COLO668 (cell line): ENCODE measurements around the gene MRGPRF.
A peak's percentile ranks its signal among the peaks of the same experiment; 100 is the strongest.

Experiments used
- DNase-seq: peaks from one replicate; lab custom pipeline; 2025; ENCODE audit not compliant: unreplicated experiment; lab: John Stamatoyannopoulos, UW

The MRGPRF gene

DNA sequence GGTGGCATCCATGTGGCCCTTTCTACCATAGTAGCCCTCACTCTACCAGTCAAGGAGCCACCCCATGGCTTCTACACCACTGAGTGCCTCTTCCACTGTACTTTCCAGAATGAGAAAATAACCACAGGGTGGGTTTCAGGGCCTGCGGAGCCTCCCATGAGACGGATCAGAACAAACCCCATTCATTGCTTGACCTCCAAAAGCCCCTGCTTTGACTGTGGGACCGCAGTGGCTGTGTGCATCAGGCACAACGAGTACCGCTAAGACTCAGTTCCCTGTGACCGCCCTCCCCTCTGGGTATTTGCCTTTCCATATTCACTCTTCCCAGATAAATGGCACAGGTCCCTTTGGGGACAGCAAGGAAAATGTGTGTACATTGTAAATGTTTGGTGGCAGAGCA is 11.5 kb upstream of the MRGPRF start:
- DNase-seq, result no peak

DNA sequence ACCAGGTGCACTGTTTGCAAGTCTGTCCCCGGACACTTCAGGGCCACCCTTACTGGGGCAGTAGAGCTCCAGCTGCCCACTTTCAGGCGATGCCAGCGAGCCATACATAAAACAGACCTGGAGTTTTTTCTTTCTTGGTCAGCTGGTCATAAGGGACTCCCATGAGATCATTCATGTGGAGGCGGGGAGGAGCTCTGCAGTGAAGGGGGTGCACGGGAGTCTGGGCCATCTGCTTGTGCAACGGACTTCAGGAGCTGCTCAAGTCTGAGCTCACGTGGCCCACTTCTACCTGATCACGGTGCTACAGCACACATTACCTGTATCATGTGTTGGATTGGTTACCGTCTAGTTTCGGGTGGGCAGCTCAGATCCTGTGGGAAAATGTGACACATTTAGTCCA is 9.2 kb upstream of the MRGPRF start:
- DNase-seq, result no peak

DNA sequence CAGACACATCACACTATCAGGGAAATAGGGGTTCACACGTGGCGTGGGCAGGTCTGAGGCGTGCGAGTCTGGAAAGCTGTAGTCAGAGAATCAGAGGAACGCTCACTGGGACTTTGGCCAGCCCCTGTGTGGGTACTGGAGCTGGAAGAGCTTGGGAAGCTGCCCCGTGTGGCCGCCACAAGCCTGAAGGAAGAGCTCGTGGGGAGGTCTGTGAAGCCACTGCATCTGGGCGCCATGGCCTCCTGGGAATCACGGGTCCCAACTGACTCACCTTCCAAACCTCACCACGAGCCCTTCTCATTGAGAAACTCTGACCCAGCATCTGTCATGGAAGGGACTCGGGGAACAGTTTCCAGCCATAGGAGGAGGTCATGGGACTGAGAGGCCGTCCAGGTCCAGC is 5.9 kb upstream of the MRGPRF start:
- no peak for DNase-seq

DNA sequence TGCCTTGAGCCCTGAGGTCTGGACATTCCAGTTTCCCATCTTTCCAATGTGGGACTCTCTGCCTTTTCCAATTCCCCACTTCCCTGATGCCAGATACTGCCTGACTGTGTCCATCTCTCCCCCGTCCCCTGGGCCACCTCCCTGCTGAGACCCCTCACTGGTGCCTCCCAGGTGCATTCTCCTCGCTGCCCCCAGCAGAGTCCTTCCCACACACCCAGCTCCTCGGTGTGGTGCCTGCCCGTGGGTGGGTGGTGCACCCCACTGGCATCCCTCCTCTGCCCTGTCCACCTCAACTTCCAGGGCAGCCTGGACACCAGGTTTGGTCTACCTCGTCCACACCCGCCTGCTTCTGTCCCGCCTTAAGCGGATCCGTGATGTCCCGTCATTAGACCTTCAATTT is 4.9 kb upstream of the MRGPRF start:
- DNase-seq, result no peak

DNA sequence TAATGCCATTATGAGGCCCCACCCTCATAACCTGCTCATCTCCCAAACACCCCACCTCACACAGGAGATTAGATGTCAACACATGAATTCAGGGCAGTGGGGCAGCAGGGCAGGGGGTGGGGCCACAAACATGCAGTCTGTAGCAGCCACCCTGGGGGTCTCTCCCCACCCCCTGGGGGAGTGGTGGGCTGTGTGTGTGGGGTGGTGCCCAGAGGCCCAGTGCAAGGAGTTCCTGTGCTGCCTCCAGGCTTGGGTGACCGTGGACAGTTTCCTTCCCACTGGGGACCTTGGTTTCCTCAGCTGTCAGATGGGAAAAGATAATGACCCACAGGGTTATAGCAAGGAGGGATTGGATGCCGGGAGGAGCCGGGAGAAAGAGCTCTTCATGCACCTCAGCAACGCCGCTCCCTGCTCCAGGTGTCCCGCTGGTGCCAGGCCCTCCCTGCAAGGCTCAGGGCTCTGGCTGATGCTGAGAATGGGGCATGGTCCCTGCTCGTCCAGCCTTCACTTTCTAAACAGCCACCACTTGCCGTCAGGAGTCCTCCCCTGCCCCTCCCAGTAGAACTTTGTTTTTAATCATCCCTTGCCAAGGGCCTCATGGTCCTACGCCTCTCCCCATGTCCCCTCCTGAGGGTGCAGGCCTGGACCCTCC is 2.0 kb upstream of the MRGPRF start:
- no peak for DNase-seq

DNA sequence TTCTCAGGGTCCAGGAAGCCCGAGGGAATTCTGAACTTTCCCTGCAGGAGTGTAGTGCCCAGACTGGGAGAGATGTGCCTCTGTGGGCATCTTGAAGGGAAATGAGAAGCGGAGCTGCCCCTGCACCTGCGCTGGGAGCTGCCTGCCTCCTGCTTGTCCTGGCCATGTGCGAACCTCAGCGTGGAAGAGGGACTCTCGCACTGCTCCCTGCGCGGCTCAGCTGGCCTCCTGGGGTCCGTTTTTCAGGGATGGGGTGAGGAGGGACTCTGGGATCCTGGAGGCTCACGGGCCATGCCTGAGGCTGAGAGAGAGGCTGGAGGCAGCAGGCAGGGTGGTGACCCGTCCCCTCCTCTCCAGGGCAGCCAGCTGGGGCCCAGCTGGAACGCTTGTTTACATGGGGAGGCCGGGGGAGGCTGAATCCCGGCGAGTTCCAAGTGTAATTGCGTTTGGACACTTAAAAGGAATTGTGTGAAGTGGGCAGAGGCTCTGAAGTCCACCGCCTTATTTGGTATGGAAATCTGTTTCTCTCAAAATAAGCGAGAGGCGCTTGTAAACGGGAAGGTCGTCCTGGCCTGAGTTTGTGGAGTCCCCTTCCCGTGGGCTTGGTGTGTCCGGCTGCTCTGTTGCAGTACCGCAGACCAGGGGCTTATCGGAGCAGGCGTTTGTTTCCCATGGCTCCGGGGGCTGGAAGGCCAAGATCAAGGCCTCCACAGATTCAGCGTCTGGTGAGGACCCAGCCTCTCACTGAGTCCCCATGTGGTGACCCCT is 1.2 kb upstream of the MRGPRF start:
- DNase-seq, result no peak

DNA sequence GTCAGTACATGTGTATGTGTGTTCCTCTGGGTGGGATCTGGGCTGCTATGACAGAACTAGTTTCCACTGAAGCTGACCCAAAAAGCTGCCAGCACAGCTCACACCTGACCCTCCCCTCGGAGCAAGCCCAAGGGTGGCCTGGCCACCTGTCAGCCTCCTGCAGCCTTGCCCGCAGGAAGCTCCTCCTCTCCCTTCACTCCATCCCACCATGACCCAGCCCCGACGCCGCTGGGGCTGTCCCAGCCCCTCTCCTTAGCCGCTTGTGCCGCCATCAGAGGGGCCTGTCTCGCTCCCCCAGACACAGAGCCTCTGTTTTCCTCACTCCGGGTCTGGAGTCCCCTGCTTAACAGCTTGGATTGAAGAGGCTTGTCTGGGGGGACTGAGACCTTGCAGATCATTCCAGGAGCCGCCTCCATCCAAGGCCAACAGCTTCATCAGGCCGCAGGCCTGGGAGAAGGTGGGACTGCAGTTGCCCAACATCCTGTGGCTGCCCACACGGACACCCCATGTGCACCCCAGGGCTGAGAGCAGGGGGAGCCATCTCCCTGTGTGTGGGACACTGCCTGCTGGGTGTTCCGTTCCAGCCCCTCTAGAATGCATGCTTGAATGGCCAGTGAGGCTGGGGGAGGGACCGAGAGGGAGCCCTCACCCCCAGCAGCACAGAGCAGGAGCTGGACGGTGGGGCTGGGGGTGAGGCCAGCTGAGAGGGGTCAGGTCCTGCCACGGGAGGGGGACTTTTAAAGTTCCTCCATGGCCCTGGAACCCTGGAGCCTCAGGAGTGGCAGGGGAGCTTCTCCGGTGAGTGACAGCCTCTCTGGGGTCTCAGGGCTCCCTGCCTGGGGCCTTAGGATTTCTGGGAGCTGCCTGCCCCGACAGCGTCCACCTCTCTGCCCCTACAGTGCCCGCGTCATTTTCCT is 696 bp downstream of the MRGPRF start:
- no peak for DNase-seq

DNA sequence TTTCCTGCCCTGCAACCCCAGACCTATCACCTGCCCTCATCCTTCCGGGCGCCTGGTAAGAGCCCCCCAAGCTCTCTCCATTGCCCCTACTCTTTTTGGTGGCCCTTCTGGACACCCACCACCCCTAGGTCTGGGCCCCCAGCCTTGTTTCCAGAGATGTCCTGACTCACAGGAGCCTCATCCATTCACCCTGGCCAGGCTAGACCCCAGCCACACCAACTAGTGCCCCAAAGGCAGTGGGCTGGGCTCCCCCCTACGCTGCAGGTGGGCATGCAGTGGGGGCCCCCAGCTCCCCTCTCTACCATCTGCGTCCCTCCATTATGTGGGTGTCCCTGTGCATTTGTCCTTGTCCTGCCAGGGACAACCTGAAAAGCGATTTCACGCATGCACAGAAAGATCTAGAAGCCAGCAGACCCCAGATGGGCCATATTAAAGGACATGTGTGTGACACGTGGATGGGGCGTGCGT is 1.4 kb downstream of the MRGPRF start:
- no peak for DNase-seq

DNA sequence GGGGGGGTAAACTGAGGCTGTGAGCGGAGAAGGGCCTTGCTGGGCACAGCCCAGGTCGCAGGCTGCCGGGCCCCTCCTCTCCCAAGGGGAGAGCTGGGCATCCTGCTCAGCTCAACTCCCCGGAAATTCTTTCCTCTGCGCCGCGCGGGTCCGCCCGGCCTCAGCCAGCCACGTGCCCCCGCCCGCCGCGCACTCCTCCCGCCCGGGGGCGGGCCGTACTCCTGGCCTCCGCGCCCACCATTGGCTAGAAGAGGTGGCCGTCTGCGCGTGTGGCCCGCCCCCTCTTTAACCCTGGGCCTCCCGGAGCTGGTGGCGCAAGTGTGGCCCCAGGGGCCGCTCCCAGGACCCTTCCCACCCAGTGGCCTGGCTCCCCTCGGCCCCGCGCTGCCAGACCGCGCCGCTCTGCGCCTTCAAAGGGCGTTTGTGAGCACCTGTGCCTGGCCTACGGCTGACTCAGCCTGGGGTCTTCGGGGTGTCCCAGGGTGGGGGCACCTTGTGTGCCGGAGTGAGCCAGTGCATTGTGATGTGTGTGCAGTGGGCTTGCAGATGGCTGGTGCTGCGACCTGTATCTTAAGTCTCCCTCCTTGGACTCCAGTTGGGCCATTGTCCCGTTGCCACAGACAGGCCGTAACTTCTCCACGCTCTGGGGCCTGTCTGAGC is 2.0 kb downstream of the MRGPRF start:
- DNase-seq, result peak; percentile 6

DNA sequence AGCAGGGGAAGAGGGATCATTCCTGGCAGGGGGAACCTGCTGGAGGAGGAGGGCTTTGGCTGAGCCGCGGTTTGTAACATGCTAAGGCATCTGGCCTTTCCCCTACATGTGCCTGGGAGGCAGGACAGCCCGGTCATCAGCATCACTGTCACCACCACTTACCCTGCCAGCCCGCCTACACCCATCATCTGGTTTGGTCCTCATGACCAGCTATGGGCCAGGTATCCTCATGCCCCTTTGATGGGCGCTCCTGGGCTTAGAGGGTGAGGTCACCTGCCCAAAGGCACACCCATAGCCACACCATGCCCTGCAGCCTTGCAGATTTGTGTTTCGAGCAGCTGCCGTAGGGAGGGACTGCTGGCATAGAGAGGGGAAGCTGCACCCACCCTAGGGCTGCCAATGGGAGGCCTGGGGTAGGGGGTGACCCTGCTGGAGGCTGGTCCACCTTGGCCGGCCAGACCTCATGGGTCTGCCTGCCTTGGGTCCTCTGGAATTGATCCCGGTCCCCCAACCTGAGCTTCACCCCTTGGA is 2.6 kb downstream of the MRGPRF start:
- no peak for DNase-seq

DNA sequence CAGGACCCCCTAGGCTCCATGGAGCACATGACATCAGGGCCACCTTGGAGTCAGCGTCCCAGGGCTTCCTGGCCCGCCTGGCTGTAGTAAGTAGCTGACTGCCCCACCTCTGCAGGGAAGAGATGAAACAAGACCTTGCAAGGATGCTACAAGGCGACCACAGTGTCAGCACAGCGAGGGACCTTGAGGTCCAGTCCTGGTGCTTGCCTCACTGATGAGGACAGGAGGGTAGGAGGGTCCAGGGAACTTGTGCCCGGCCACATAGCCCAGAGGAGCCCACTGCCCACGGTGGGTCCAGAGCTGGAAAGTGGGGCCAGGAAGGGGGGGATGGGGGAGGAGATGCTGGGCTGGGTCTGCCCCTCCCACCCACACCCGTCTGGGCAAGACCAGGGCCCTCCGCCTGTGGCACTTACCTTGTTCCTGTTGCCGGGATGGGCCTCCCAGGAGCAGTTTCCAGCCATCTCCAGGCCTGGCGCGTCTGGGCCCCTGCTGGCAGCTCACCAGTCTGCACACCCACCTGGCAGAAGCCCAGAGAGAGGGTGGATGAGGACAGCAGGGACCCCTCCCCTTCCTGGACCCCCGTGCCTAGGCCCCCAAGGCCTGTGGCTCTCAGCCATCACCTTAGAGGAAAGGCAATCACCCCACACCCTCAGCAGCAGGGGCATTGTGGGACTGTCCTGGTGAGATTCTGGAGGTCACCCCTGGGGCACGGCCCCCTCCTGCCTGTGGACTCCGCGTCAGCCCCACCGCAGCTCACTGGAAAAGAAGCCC is 3.4 kb downstream of the MRGPRF start:
- DNase-seq, result no peak

DNA sequence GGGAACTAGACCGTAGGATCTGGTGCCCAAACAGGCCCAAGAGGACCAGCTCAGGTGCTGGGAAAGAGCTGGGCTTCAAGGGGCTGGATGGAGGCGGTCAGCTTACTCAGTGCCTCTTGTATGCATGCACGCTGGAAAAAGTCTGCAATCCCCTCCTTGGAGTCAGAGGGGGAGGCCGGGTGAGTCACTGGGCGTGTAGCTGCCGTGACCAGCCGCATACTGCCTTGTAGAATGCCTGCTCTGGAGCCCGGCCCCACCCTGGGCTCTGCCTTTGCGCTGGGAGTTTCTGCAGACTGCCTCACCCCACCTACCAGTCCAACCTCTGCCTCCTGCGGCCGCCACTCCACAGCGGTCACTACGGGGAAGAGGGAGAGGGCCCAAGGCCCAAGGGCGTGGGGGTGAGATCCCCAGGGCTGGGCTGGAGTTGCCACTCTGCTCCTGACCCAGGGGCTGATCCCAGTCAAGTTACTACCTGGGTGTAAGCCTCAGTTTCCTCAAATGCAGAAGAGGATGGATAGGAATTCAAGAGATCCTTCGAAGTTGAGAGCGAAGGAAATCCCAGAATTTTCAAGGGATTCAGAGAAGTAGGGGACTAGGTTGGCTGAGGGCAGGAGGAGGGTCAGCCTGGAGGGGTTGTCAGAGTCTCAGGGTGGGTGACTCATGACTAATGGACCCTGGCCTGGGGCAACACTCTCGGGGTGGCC is 4.2 kb downstream of the MRGPRF start:
- DNase-seq, result no peak

DNA sequence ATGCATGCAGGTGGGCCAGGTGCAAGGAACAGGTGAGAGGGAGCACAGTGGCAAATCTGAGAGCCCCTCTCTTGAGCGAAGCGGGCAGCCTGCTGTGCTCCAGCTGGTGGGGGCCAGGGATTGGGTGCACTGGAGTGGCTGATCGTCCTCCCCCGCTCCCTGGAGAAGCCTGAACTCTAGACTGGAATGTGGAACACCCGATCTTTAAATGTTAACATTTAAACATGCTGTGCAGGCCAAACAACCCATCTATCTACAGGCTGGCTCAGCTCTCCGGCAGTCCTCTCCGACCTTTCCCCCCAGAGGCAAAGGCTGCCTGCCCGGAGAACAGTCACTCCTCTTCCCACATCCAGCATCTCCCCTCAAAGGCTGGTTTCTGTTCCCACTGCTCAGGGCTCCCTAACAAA is 5.1 kb downstream of the MRGPRF start:
- DNase-seq, result peak; percentile 2

DNA sequence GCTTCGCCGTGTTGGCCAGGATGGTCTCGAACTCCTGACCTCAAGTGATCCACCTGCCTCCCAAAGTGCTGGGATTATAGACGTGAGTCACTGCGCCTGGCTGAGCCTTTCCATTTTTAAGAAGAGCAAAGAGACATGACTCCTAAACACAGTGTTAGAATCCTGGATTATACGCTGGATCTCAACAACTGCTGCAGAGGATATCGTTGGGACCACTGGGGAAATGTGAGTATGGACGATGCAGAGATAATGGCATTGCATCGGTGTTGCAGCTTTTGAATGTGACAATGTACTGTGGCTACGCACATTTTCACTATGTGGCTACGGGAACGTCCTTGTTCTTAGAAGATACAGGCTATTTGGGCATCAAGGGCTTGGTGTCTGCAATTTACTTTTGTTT is 6.2 kb downstream of the MRGPRF start:
- DNase-seq, result no peak

DNA sequence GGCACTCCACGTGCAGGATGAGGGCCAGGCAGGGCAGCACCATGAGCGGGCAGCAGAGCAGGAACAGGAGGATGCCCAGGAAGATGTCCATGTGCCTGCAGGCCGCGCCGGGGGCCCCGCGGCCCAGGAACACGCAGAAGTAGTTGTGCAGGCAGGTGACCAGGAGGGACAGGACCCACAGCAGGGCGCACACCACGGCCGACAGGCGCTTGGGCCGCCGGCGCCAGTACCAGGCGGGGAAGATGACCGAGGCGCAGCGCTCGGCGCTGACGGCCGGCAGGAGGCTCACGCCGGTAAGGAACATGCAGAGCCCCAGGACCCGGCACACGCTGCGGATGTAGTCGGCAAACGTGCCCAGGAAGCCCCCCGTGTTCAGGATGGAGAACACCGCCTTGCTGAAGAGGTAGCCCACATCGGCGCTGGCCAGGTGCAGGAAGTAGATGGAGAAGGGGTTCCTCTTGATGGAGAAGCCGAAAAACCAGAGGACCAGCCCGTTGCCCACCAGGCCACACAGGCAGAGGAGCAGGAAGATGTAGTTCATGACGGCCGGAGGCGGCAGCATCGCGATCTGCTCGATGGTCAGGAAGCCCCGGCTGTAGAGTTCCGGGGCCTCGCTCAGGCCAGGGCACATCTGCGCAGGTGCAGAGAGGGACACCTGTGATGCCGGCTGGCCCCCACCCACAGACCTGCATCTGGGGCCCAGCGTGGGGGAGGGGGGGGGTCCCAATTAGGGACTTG is 7.2 kb downstream of the MRGPRF start:
- DNase-seq, result no peak

DNA sequence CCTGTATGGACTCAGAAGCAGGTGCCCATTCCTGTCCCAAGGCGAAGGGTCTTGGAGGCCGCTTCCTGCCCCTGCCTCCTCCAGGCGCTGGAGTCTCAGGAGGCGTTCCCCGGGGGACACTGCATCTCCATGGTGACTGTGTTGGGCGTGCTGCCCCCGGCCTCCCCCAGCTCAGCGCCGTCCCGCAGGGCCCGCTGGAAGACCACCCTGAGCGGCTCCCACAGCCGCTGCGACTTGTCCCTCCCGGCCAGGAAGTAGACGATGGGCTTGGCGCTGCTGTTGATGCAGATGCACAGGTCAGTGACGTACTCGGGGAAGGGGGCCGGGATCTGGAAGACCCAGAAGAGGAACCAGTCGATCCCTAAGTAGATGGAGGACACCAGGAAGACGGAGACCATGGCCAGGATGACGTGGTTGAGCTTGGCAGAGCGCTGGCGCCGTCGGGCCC is 7.8 kb downstream of the MRGPRF start:
- no peak for DNase-seq

DNA sequence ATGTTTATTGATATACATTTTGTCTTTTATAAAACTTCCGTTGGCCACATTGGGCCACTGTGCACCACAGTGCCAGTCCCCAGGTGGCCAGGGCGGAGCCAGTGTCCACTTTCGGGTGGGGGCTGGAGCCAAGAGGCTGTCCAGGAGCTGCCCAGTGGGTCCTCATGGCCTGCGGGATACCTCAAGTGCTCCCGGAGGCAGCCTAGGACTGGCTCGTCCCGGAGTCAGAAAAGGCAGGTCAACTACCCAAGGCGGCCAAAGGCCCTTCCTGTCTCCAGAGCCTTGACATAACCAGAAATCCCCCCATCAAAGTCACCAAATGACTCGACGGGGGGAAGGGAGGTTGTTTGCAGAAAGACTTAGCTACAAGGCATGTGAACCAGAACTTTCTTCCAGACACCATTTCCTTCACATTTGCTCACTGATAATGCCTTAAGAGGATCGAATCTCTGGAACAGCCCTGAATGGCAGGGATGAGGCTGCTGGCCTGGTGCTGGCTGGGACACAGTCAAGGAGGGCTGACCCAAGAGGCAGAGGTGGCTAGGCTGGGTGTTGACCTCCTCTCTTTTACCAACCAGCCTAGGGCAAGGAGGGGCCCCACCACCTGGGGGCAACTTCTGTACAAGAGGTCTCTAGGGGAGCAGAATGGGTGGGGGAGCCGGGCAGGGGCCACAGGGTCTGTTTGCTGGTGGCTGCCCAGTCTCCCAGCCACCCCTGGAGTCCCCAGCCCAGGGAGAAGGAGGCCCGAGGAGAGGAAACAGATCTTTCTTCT is 8.4 kb downstream of the MRGPRF start:
- DNase-seq, result no peak

DNA sequence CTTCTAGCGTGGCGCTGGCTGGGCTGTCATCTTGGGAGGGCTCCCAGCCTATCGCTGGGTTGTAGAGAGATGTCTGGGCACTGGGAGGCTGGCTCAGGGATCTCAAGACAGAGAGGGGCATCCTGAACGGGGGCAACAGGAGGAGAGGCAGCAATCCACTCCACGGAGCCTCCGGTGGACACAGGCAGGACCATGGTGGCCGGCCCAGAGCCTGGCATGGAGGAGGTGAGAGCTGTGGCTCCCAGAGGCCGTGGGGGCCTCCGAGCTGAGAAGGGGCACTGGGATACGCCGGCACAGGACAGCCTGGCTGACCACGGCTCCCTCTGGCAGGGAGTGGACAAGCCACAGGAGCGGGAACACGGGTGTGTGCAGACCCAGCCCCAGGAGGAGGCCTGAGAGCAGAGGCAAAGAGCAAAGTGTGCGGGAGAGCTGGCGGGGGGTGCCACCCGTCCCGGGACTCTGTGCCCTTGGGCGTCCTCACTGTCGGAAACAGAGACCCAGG is 9.1 kb downstream of the MRGPRF start:
- no peak for DNase-seq
